DMS53 treated with DMSO at 0.1 percent for 48 hours (cell line): ENCODE measurements around the gene ZNF232.
"Not testable (repeated sequence)": the region's sequence is repeated elsewhere in the genome, so short reads cannot be mapped to it uniquely, and the experiment has no call there.

Experiments used
- DNase-seq: peaks from one replicate; lab custom pipeline; 2025; ENCODE audit not compliant: unreplicated experiment; lab: John Stamatoyannopoulos, UW

The ZNF232 gene

GRCh38 chr17:5130261-5130660 lies 18.6 kb upstream of the ZNF232 start:
- DNase-seq = not testable (repeated sequence)

GRCh38 chr17:5129770-5130169 lies 18.1 kb upstream of the ZNF232 start:
- not testable (repeated sequence) for DNase-seq

GRCh38 chr17:5128905-5129535 lies 17.3 kb upstream of the ZNF232 start:
- no peak for DNase-seq

GRCh38 chr17:5128387-5128786 lies 16.7 kb upstream of the ZNF232 start:
- not testable (repeated sequence) for DNase-seq

GRCh38 chr17:5127910-5128309 lies 16.2 kb upstream of the ZNF232 start:
- DNase-seq = no peak

GRCh38 chr17:5126719-5127488 lies 15.2 kb upstream of the ZNF232 start:
- DNase-seq = no peak

- not testable (repeated sequence) for DNase-seq
These were observed 13.2 kb upstream of the ZNF232 start for GRCh38 chr17:5124896-5125295.

- DNase-seq = not testable (repeated sequence)
These were observed 12.6 kb upstream of the ZNF232 start for GRCh38 chr17:5124125-5124760.

GRCh38 chr17:5123343-5124124 lies 11.9 kb upstream of the ZNF232 start:
- DNase-seq = no peak

GRCh38 chr17:5122586-5123342 lies 11.1 kb upstream of the ZNF232 start:
- DNase-seq = no peak

GRCh38 chr17:5122056-5122455 lies 10.4 kb upstream of the ZNF232 start:
- DNase-seq = not testable (repeated sequence)

GRCh38 chr17:5121186-5121841 lies 9.6 kb upstream of the ZNF232 start:
- no peak for DNase-seq

- not testable (repeated sequence) for DNase-seq
These were observed 8.9 kb upstream of the ZNF232 start for GRCh38 chr17:5120436-5121185.

GRCh38 chr17:5120036-5120435 lies 8.4 kb upstream of the ZNF232 start:
- no peak for DNase-seq

GRCh38 chr17:5118219-5118618 lies 6.5 kb upstream of the ZNF232 start:
- no peak for DNase-seq

GRCh38 chr17:5115673-5116651 lies 4.3 kb upstream of the ZNF232 start, which contains the start of gene USP6:
TSS of gene USP6 (plus strand) at chr17:5116032. CDS start at chr17:5130368, 14,336 bp downstream.
- DNase-seq = no peak

GRCh38 chr17:5110816-5111215 lies 862 bp downstream of the ZNF232 start:
- no peak for DNase-seq

- DNase-seq = no peak
These were observed 10.8 kb downstream of the ZNF232 start for GRCh38 chr17:5100832-5101231.
